Naive thymus-derived CD8-positive, alpha-beta T cell (primary cell): ENCODE data around the gene ZBTB47. TPM values are rescaled to one million over a fixed set of nuclear protein-coding genes. Genes with fewer than 3 reads are reported as not detected.

ENCODE experiments used
- ATAC-seq, 2 donors: fragments of 150-1000 bp; cut with Tn5 transposase in 1 of 2; sonication (Bioruptor Pico), chemical (Tn5 transposase) in 1 of 2; 1 replicate in 1 of 2; 2 replicates in 1 of 2; pipeline ENCODE4 v1.10.0; 2021; ENCODE audit warnings: mild to moderate bottlenecking in 2 of 2, moderate library complexity in 2 of 2
- POLR2A ChIA-PET: fragments of 350-600 bp; sonication (Branson Sonifier 250); formaldehyde crosslinking; loops from one replicate; lab custom pipeline; 2021; ENCODE audit warnings: antibody characterized with exemption; lab: Charles Lee
- DNase-seq, 10 donors: peaks; one replicate each; pipeline versions ENCODE4 v3.0.0 to v3.0.0-alpha.2; 2020 to 2022
- H3K27ac Mint-ChIP-seq, 10 donors: one replicate each; pipeline ENCODE4 v1.8.0; 2020 to 2022; ENCODE audit warnings: mild to moderate bottlenecking in 10 of 10, mixed read lengths in 10 of 10, moderate library complexity in 4 of 10, inconsistent platforms in 1 of 10
- H3K27me3 Mint-ChIP-seq, 5 donors: one replicate each; pipeline ENCODE4 v1.8.0; 2021 to 2022; ENCODE audit warnings: mixed read lengths in 5 of 5
- H3K36me3 Mint-ChIP-seq, 3 donors: one replicate each; pipeline ENCODE4 v1.8.0; 2020 to 2022; ENCODE audit warnings: mixed read lengths in 3 of 3, mild to moderate bottlenecking in 2 of 3, inconsistent platforms in 1 of 3
- H3K4me1 Mint-ChIP-seq, 4 donors: one replicate each; pipeline ENCODE4 v1.8.0; 2021 to 2022; ENCODE audit warnings: mixed read lengths in 4 of 4
- H3K4me3 Mint-ChIP-seq, 10 donors: one replicate each; pipeline ENCODE4 v1.8.0; 2020 to 2022; ENCODE audit warnings: mild to moderate bottlenecking in 10 of 10, mixed read lengths in 10 of 10, moderate library complexity in 6 of 10, inconsistent platforms in 1 of 10
- H3K9me3 Mint-ChIP-seq, 9 donors: one replicate each; pipeline ENCODE4 v1.8.0; 2020 to 2022; ENCODE audit warnings: mixed read lengths in 9 of 9, mild to moderate bottlenecking in 3 of 9, inconsistent platforms in 1 of 9, moderate library complexity in 1 of 9
- polyA plus RNA-seq, 3 donors: library from polyadenylated mRNA; unstranded; fragments of 300-500 nt; fragmentation: Illumina TruSeq; gene quantifications; one replicate each; pipeline ENCODE4 v1.2.3, GENCODE V29; 2021
- total RNA-seq, 8 experiments: library from RNA in 2 of 8; stranded (reverse) in 2 of 8; gene quantifications; one replicate each; pipeline ENCODE4 v1.2.3 and lab custom pipeline; 2021 to 2026

Gene ZBTB47
- total and polyA plus RNA-seq, 5 experiments from 2014 or later: 0.23 to 0.41 TPM; not detected in 3

- DNase-seq (peak in 3 of 10 donors; percentile 21 to 35 (median 23)), ATAC-seq (peak; percentile 53 to 57)
- no peaks in the 10 kb centered on the region for H3K9me3 Mint-ChIP-seq
- H3K4me3 Mint-ChIP-seq: no peak overlapping the region
- POLR2A ChIA-PET: no interaction called here
- peaks cover 5 to 12% (median 5%) of the 10 kb centered on the region in 4 donors for H3K4me1 Mint-ChIP-seq
- peaks cover 5 to 29% (median 23%) of the 10 kb centered on the region in 3 donors for H3K36me3 Mint-ChIP-seq
- H3K27me3 Mint-ChIP-seq: no peaks in the 10 kb centered on the region
- no peak overlapping the region for H3K27ac Mint-ChIP-seq
Observed at GRCh38 chr3:42638339-42638842, 15.1 kb upstream of the ZBTB47 start.

GRCh38 chr3:42639192-42639591 is 14.3 kb upstream of the ZBTB47 start:
- DNase-seq (no peak), ATAC-seq (no peak)
- peaks cover 0 to 26% (median 20%) of the 10 kb centered on the region in 3 donors for H3K36me3 Mint-ChIP-seq
- H3K27ac Mint-ChIP-seq: peak overlapping the region in 3 of 10 donors; percentile 13 to 49 (median 31)
- no peaks in the 10 kb centered on the region for H3K27me3 Mint-ChIP-seq
- H3K4me1 Mint-ChIP-seq: peaks cover 0 to 10% (median 5%) of the 10 kb centered on the region in 4 donors
- H3K4me3 Mint-ChIP-seq: no peak overlapping the region
- POLR2A ChIA-PET: no interaction called here
- H3K9me3 Mint-ChIP-seq: no peaks in the 10 kb centered on the region

- POLR2A ChIA-PET: no interaction called here
- DNase-seq (no peak), ATAC-seq (no peak)
- Mint-ChIP-seq H3K36me3 (peaks cover 0 to 29% (median 19%) of the 10 kb centered on the region in 3 donors), H3K4me3 (no peak overlapping the region), H3K27ac (peak overlapping the region in 3 of 10 donors; percentile 57 to 75 (median 66)), H3K4me1 (peaks cover 0 to 10% (median 7%) of the 10 kb centered on the region in 4 donors), H3K9me3 (no peaks in the 10 kb centered on the region), H3K27me3 (no peaks in the 10 kb centered on the region)
Observed at GRCh38 chr3:42640129-42640528, 13.4 kb upstream of the ZBTB47 start.

DNA sequence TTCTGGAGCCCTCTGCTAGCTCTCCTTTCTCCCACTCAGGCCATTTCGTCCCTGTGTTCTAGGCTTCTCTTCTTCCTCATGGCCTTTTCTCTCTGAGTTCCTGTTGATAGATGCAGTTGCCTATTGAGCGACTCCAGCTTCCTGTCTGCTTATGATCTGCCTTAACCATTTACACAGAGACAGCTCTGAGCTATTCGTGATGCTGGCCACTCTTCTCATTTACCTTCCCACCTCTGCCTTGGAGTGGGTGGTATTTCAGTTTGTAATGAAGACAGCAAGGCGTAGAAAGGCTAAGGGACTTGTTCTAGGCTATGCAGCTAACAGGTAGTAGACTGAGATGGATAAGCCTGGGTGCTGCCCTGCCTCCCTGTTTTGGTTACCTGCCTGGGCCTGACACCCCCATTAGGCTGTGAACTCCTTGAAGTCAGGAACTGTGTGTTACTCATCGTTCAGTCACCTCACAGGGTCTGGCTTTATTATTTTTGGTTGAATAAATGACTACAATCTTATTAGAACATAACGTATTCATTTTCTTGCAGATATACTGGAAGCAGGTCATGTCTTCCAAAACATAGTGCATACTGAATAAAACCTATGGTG is 12.6 kb upstream of the ZBTB47 start:
- POLR2A ChIA-PET: interaction anchor here (0.7 kb wide), 1 partner anchor 12 kb away, joined by 3 read pairs; no protein-coding TSS in a partner anchor
- Mint-ChIP-seq H3K27ac (peak overlapping the region; percentile 12 to 86 (median 70)), H3K4me3 (peak overlapping the region in 2 of 10 donors; percentile 16 to 21), H3K27me3 (no peaks in the 10 kb centered on the region), H3K36me3 (peaks cover 0 to 35% (median 17%) of the 10 kb centered on the region in 3 donors), H3K9me3 (no peaks in the 10 kb centered on the region), H3K4me1 (peaks cover 0 to 10% (median 7%) of the 10 kb centered on the region in 4 donors)
- ATAC-seq: no peak
- DNase-seq: no peak

- Mint-ChIP-seq H3K4me3 (no peak overlapping the region), H3K36me3 (peaks cover 0 to 57% (median 12%) of the 10 kb centered on the region in 3 donors), H3K27me3 (no peaks in the 10 kb centered on the region), H3K27ac (peak overlapping the region in 6 of 10 donors; percentile 13 to 79 (median 66)), H3K9me3 (no peaks in the 10 kb centered on the region), H3K4me1 (peaks cover 4 to 20% (median 11%) of the 10 kb centered on the region in 4 donors)
- no peak for ATAC-seq
- DNase-seq: no peak
- POLR2A ChIA-PET: no interaction called here
Observed at GRCh38 chr3:42647821-42648459, 5.6 kb upstream of the ZBTB47 start.

GRCh38 chr3:42649006-42649405 is 4.5 kb upstream of the ZBTB47 start:
- peak overlapping the region in 9 of 10 donors; percentile 27 to 70 (median 61) for H3K27ac Mint-ChIP-seq
- H3K27me3 Mint-ChIP-seq: no peaks in the 10 kb centered on the region
- peaks cover 11 to 27% (median 14%) of the 10 kb centered on the region in 4 donors for H3K4me1 Mint-ChIP-seq
- no peak overlapping the region for H3K4me3 Mint-ChIP-seq
- H3K36me3 Mint-ChIP-seq: peaks cover 0 to 47% (median 3%) of the 10 kb centered on the region in 3 donors
- ATAC-seq (no peak), DNase-seq (no peak)
- H3K9me3 Mint-ChIP-seq: no peaks in the 10 kb centered on the region
- POLR2A ChIA-PET: no interaction called here

DNA sequence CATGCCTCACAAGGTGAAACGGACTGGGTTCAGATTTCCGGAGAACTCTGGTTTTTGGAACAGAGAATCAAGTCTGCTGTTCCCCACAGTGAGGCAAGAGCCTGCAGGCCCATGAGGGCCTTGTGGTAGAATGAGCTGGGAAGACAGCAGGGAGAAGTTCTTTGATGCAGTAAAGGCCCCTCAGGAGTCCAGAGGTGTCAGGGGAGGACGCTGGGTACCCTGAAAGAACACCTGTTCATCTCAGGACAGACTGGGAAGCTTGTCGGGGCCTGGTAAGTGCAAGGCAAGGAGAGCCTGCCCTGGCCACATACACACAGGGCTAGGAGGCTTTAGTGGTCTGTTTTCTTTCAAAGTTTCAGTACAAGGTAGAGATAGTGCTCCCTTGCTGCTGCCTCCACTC is 3.7 kb upstream of the ZBTB47 start:
- POLR2A ChIA-PET: no interaction called here
- DNase-seq: no peak
- no peaks in the 10 kb centered on the region for H3K27me3 Mint-ChIP-seq
- peaks cover 0 to 42% (median 2%) of the 10 kb centered on the region in 3 donors for H3K36me3 Mint-ChIP-seq
- H3K9me3 Mint-ChIP-seq: no peaks in the 10 kb centered on the region
- no peak overlapping the region for H3K4me3 Mint-ChIP-seq
- H3K4me1 Mint-ChIP-seq: peaks cover 11 to 27% (median 12%) of the 10 kb centered on the region in 4 donors
- ATAC-seq: no peak
- H3K27ac Mint-ChIP-seq: peak overlapping the region in 5 of 10 donors; percentile 14 to 75 (median 57)

GRCh38 chr3:42651248-42652091 is 2.0 kb upstream of the ZBTB47 start:
- no peak for ATAC-seq
- H3K4me3 Mint-ChIP-seq: peak overlapping the region in 2 of 10 donors; percentile 22 to 48
- POLR2A ChIA-PET: interaction anchor here (1.5 kb wide), 1 partner anchor 10 kb away, joined by 3 read pairs; no protein-coding TSS in a partner anchor

DNA sequence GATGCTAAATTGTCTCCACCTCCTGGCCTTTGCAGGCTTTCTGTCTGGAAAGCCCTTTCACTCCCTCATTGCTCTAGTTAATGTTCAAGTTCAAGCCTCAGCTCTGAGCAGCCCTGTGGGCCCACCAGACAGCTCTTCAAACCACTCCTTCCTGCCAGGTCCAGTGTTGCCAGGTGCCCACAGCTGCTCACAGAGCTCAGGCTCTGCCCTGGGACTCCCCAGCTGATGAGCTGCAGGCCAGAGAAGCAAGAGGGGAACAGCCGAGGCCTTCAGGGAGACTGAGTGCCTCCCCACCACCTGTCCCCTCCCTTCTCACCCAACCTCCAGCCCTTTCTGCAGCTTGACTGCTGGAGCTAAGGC is 1.3 kb upstream of the ZBTB47 start:
- Mint-ChIP-seq H3K27ac (peak overlapping the region in 2 of 10 donors; percentile 12 to 27), H3K4me3 (peak overlapping the region in 3 of 10 donors; percentile 20 to 81 (median 20)), H3K36me3 (peaks cover 0 to 18% (median 0%) of the 10 kb centered on the region in 3 donors), H3K9me3 (no peaks in the 10 kb centered on the region), H3K4me1 (peaks cover 7 to 28% (median 12%) of the 10 kb centered on the region in 4 donors), H3K27me3 (no peaks in the 10 kb centered on the region)
- ATAC-seq: no peak
- DNase-seq: no peak
- POLR2A ChIA-PET: interaction anchor here (1.5 kb wide), 1 partner anchor 11 kb away, joined by 3 read pairs; no protein-coding TSS in a partner anchor

More at GRCh38 chr3:42651248-42652091, 2.0 kb upstream of the ZBTB47 start:
- Mint-ChIP-seq H3K36me3 (peaks cover 0 to 26% (median 0%) of the 10 kb centered on the region in 3 donors), H3K27me3 (no peaks in the 10 kb centered on the region), H3K27ac (peak overlapping the region in 4 of 10 donors; percentile 12 to 65 (median 30)), H3K9me3 (no peaks in the 10 kb centered on the region), H3K4me1 (peaks cover 11 to 34% (median 14%) of the 10 kb centered on the region in 4 donors)
- no peak for DNase-seq

DNA sequence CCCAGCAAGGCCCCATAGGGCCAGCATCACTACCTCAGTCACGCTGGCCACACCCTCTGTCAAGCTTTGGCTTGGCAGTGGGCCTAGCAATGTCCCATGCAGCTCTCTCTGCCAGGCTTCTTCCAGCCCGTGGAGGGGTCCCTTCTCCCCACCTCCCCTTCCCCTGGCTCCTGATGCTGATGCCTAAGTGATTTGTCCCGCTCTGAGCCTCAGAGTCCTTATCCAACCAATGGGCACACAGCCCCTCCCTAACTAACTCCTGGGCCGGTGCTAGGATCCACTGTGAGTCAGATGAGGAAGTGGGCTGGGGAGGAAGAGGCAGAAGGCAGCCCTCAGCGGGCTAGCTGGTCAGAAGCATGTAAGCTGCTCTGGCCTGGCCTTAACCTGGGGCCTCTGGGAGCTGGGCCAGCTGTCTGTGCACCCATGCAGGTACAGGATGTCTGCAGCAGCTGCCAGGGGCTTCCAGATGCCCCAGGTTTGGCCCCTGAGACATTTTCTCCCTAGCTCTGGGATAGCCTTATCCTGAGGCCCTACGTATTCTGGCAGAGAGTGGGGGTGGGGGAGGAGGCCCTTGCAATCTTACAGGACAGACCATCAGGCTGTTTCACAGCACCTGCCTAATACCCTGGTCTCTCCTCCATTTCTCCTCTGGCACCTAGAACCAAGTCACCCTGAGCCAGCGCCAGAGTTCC is 740 bp upstream of the ZBTB47 start:
- H3K27me3 Mint-ChIP-seq: no peaks in the 10 kb centered on the region
- DNase-seq (no peak), ATAC-seq (no peak)
- H3K9me3 Mint-ChIP-seq: no peaks in the 10 kb centered on the region
- peaks cover 7 to 27% (median 12%) of the 10 kb centered on the region in 4 donors for H3K4me1 Mint-ChIP-seq
- H3K27ac Mint-ChIP-seq: peak overlapping the region in 3 of 10 donors; percentile 36 to 81 (median 37)
- POLR2A ChIA-PET: interaction anchor here (1.5 kb wide), 1 partner anchor 12 kb away, joined by 3 read pairs; no protein-coding TSS in a partner anchor
- H3K36me3 Mint-ChIP-seq: peaks cover 0 to 13% (median 0%) of the 10 kb centered on the region in 3 donors
- H3K4me3 Mint-ChIP-seq: peak overlapping the region; percentile 52 to 90 (median 78)

DNA sequence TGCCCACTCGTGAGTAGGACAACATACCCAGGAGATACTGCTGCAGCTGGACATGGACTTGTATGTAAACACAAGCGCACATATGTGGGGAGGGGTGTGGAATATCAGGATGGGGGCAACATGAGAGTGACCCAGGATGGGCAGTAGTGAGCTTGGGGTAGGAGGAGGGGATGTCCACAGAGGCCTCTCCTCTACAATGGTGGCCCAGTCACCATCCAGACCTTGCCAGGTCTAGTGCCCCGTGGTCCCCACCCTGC is 266 bp upstream of the ZBTB47 start:
- Mint-ChIP-seq H3K9me3 (no peaks in the 10 kb centered on the region), H3K36me3 (peaks cover 0 to 8% (median 0%) of the 10 kb centered on the region in 3 donors), H3K4me1 (peaks cover 7 to 27% (median 12%) of the 10 kb centered on the region in 4 donors), H3K4me3 (peak overlapping the region; percentile 52 to 90 (median 78)), H3K27ac (peak overlapping the region in 2 of 10 donors; percentile 36 to 37), H3K27me3 (no peaks in the 10 kb centered on the region)
- DNase-seq: no peak
- ATAC-seq: no peak
- POLR2A ChIA-PET: interaction anchor here (1.5 kb wide), 1 partner anchor 12 kb away, joined by 3 read pairs; no protein-coding TSS in a partner anchor
